ENCODE data around the gene FMC1.

DNA sequence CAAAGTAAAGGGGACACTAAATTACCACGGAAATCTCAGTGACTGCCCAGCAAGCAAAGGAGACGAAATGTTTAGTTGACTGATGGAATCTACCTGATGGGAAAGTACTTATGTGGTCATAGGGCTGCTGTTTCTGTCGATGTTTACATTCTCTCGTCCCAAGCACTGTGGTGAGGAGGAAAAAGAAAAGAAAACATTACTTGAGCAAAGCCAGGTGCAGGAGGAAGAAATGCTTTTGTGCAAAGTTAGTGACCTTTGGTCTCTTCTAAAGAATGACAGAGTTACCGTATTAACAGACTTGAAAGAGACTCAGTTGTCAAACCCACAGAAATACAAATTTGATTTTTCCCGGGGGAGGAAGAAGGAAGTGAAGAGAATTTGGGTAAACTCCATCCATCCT lies 43.3 kb upstream of the FMC1 start:
- TF ChIP-seq GATA2 (IDR thresholded peaks at IDR 0.05; ENCODE audit: low read depth, low read length) (no peak), GATA3 (IDR thresholded peaks at IDR 0.05; ENCODE audit: low read depth, low read length) (no peak)

Measured in SH-SY5Y (cell line).